Measurements from ENCODE around the gene POU1F1.
"Not testable (repeated sequence)": the region's sequence is repeated elsewhere in the genome, so short reads cannot be mapped to it uniquely, and the experiment has no call there.

Gene POU1F1

GRCh38 chr3:87276484-87276883, at the start of gene POU1F1:
POU1F1 (minus strand) TSS chr3:87276584; CDS start chr3:87276462, 122 bp downstream.
- Histone ChIP-seq H3K4me1 (ENCODE audit: control insufficient read depth, insufficient read depth, low read length) (no peaks in the 10 kb centered on the region), H3K4me3 (ENCODE audit: low read length) (no peak within 1 kb of the TSS), H3K36me3 (ENCODE audit: control insufficient read depth, insufficient read depth, low read length, severe bottlenecking) (no peaks in the 10 kb centered on the region), H3K27me3 (replicated peaks; ENCODE audit: control insufficient read depth, insufficient read depth, low read length) (no peaks in the 10 kb centered on the region), H3K9ac (ENCODE audit: low read length) (no peak within 1 kb of the TSS), H3K9me3 (ENCODE audit: control insufficient read depth, low read length) (no peaks in the 10 kb centered on the region)
- DNase-seq (ENCODE audit: low read depth) = no peak

GRCh38 chr3:87324609-87325008, 48.2 kb upstream of the POU1F1 start:
- H3K4me1 ChIP-seq (ENCODE audit: control insufficient read depth, insufficient read depth, low read length) = no peaks in the 10 kb centered on the region
- no peaks in the 10 kb centered on the region for H3K36me3 ChIP-seq (ENCODE audit: control insufficient read depth, insufficient read depth, low read length, severe bottlenecking)
- H3K9me3 ChIP-seq (ENCODE audit: control insufficient read depth, low read length) = no peaks in the 10 kb centered on the region
- H3K4me3 ChIP-seq (ENCODE audit: low read length) = no peak overlapping the region
- H3K27me3 ChIP-seq (replicated peaks; ENCODE audit: control insufficient read depth, insufficient read depth, low read length) = peaks cover 8% of the 10 kb centered on the region
- DNase-seq (ENCODE audit: low read depth) = no peak
- no peak overlapping the region for H3K9ac ChIP-seq (ENCODE audit: low read length)

DNA sequence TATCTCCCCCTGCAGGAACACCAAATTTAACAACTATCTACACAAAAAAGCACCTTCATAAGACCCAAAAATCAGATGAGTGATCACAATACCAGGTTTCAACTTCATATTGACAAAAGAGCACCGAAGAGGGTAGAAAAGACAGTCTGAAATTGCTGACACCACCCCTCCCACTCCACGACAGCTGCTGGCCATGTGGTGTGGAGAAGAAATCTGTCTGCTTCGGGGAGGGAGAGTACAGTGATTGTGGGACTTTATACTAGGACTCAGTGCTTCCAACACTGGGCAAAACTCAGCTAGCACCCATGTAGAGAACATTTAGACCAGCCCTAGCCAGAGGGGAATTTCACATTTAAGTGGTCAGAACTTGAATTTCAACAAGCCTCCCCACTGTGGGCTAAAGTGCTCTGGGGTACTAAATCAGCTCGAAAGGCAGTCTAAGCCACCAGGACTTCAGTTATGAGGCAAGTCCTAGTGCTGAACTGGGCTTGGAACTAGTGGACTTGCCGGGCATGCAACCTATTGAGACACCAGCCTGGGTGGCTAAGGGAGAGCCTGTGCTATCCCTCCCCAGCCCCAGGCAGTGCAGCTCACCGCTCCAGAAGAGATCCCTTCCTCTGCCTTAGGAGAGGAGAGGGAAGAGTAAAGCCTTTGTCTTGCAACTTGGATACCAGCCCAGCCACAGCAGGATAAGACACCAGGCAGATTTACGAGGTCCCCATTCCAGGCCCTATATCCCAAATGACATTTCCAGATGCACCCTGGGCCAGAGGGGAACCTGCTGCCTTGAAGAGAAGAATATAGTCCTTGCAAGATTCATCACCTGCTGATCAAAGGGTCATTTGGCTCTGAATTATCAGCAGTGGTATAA, 44.6 kb upstream of the POU1F1 start:
- no peak overlapping the region for H3K9ac ChIP-seq (ENCODE audit: low read length)
- no peak overlapping the region for H3K4me3 ChIP-seq (ENCODE audit: low read length)
- no peak for DNase-seq (ENCODE audit: low read depth)
- no peaks in the 10 kb centered on the region for H3K4me1 ChIP-seq (ENCODE audit: control insufficient read depth, insufficient read depth, low read length)
- H3K9me3 ChIP-seq (ENCODE audit: control insufficient read depth, low read length) = no peaks in the 10 kb centered on the region
- no peaks in the 10 kb centered on the region for H3K36me3 ChIP-seq (ENCODE audit: control insufficient read depth, insufficient read depth, low read length, severe bottlenecking)
- peaks cover 8% of the 10 kb centered on the region for H3K27me3 ChIP-seq (replicated peaks; ENCODE audit: control insufficient read depth, insufficient read depth, low read length)

- peaks cover 8% of the 10 kb centered on the region for H3K27me3 ChIP-seq (replicated peaks; ENCODE audit: control insufficient read depth, insufficient read depth, low read length)
- no peak overlapping the region for H3K4me3 ChIP-seq (ENCODE audit: low read length)
- H3K4me1 ChIP-seq (ENCODE audit: control insufficient read depth, insufficient read depth, low read length) = no peaks in the 10 kb centered on the region
- no peaks in the 10 kb centered on the region for H3K36me3 ChIP-seq (ENCODE audit: control insufficient read depth, insufficient read depth, low read length, severe bottlenecking)
- no peak overlapping the region for H3K9ac ChIP-seq (ENCODE audit: low read length)
- DNase-seq (ENCODE audit: low read depth) = peak; percentile 29
- H3K9me3 ChIP-seq (ENCODE audit: control insufficient read depth, low read length) = no peaks in the 10 kb centered on the region
These were observed 42.2 kb upstream of the POU1F1 start for GRCh38 chr3:87318617-87319021.

DNA sequence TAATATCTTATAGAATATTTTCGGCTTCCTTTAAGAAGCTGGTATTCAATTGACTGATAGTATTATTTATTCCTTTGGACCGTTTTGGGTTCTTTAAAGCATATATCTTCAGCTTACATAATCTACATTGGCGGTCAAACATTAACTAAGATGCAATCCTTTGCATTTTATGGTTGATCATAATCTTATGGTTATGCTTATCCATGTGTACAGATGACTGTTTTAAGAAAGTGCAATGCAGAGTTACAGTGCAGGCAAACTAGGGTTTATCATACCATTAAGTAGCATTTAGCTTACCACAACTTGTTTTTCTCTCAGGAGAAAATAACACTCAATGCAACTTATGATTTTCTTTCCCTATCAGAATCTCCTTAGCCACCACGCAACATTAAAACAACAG, 41.4 kb upstream of the POU1F1 start:
- Histone ChIP-seq H3K36me3 (ENCODE audit: control insufficient read depth, insufficient read depth, low read length, severe bottlenecking) (no peaks in the 10 kb centered on the region), H3K9me3 (ENCODE audit: control insufficient read depth, low read length) (no peaks in the 10 kb centered on the region), H3K9ac (ENCODE audit: low read length) (no peak overlapping the region), H3K4me1 (ENCODE audit: control insufficient read depth, insufficient read depth, low read length) (no peaks in the 10 kb centered on the region), H3K27me3 (replicated peaks; ENCODE audit: control insufficient read depth, insufficient read depth, low read length) (peaks cover 8% of the 10 kb centered on the region), H3K4me3 (ENCODE audit: low read length) (no peak overlapping the region)
- DNase-seq (ENCODE audit: low read depth) = no peak

DNA sequence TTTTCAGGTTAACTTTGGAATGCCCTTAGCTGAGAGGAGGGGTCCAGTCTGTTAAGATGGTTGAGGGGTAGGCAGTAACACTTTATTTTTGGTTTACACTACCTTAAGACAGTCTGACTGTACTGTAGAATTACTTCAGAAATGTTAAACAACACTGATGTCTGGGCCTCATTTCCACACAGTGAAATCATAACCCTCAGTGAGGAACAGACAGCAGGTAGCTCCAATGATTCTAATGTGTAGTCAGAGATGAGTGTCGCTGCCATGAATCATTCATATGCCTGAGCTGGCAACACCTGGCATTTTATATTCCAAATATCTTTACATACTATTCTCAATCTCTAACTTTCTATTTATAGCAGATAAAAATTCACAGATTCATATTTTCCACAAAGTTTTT, 37.3 kb upstream of the POU1F1 start:
- Histone ChIP-seq H3K9ac (ENCODE audit: low read length) (no peak overlapping the region), H3K36me3 (ENCODE audit: control insufficient read depth, insufficient read depth, low read length, severe bottlenecking) (no peaks in the 10 kb centered on the region), H3K4me3 (ENCODE audit: low read length) (no peak overlapping the region), H3K4me1 (ENCODE audit: control insufficient read depth, insufficient read depth, low read length) (no peaks in the 10 kb centered on the region), H3K9me3 (ENCODE audit: control insufficient read depth, low read length) (no peaks in the 10 kb centered on the region), H3K27me3 (replicated peaks; ENCODE audit: control insufficient read depth, insufficient read depth, low read length) (no peaks in the 10 kb centered on the region)
- no peak for DNase-seq (ENCODE audit: low read depth)

- no peak overlapping the region for H3K9ac ChIP-seq (ENCODE audit: low read length)
- H3K4me1 ChIP-seq (ENCODE audit: control insufficient read depth, insufficient read depth, low read length) = no peaks in the 10 kb centered on the region
- H3K36me3 ChIP-seq (ENCODE audit: control insufficient read depth, insufficient read depth, low read length, severe bottlenecking) = no peaks in the 10 kb centered on the region
- no peak overlapping the region for H3K4me3 ChIP-seq (ENCODE audit: low read length)
- peak; percentile 19 for DNase-seq (ENCODE audit: low read depth)
- no peaks in the 10 kb centered on the region for H3K27me3 ChIP-seq (replicated peaks; ENCODE audit: control insufficient read depth, insufficient read depth, low read length)
- H3K9me3 ChIP-seq (ENCODE audit: control insufficient read depth, low read length) = no peaks in the 10 kb centered on the region
These were observed 34.9 kb upstream of the POU1F1 start for GRCh38 chr3:87311309-87311708.

DNA sequence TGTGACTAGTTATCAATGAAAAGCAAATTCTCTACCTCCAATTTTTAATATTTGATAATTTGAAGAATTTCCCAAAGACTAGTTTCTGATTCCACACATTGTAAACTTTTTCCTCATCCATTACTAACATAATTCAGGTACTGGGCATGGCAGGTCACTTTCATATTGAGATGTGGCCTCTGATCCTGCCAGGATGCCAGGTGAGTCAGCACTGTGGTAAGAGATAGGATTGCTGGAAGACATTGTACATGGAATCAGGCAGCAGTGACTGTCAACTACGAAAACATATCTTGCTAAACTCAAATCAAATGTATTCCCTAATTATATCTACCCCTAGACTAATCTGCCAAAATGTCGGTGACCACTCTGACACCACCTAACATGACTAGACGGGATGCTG, 33.2 kb upstream of the POU1F1 start:
- Histone ChIP-seq H3K4me1 (ENCODE audit: control insufficient read depth, insufficient read depth, low read length) (no peaks in the 10 kb centered on the region), H3K4me3 (ENCODE audit: low read length) (no peak overlapping the region), H3K27me3 (replicated peaks; ENCODE audit: control insufficient read depth, insufficient read depth, low read length) (no peaks in the 10 kb centered on the region), H3K36me3 (ENCODE audit: control insufficient read depth, insufficient read depth, low read length, severe bottlenecking) (no peaks in the 10 kb centered on the region), H3K9ac (ENCODE audit: low read length) (no peak overlapping the region), H3K9me3 (ENCODE audit: control insufficient read depth, low read length) (no peaks in the 10 kb centered on the region)
- DNase-seq (ENCODE audit: low read depth) = no peak

DNA sequence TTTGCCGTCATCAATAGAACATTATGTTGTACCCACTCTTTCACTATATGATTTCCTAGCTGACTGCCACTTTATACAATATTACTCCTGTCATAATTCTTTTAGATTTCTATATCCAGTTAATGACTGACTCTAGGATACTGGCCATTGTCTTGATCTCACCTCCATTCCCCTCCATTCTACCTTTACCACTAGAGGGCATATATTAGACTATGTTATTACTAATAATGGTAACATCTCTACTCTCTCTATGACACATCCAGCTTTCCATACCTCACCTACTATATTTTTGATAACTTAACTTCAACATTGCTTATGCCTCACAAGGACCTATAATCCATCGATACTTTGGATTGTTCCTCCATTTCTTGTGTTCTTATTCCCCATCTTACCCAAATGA, 31.4 kb upstream of the POU1F1 start:
- Histone ChIP-seq H3K36me3 (ENCODE audit: control insufficient read depth, insufficient read depth, low read length, severe bottlenecking) (no peaks in the 10 kb centered on the region), H3K27me3 (replicated peaks; ENCODE audit: control insufficient read depth, insufficient read depth, low read length) (no peaks in the 10 kb centered on the region), H3K9ac (ENCODE audit: low read length) (no peak overlapping the region), H3K9me3 (ENCODE audit: control insufficient read depth, low read length) (no peaks in the 10 kb centered on the region), H3K4me1 (ENCODE audit: control insufficient read depth, insufficient read depth, low read length) (no peaks in the 10 kb centered on the region), H3K4me3 (ENCODE audit: low read length) (no peak overlapping the region)
- no peak for DNase-seq (ENCODE audit: low read depth)

DNA sequence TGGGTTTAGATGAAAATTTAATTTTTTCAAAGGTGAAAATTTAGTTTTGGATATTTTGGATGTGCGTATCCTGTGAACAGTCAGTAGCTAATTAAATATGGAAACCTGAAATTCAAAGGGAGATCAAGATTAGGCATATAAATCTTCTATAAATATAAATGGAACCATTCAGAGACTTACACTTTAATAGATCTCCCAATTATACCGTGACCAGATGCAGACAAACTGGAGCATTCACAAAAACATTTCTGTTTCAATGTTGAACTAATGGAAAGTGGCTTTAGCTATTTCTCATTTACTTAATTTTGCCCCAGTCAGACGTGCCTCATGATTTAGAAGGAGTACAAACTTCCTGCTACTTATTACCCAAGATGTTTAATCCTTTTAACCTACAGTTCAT, 29.1 kb upstream of the POU1F1 start:
- H3K27me3 ChIP-seq (replicated peaks; ENCODE audit: control insufficient read depth, insufficient read depth, low read length) = no peaks in the 10 kb centered on the region
- no peak overlapping the region for H3K9ac ChIP-seq (ENCODE audit: low read length)
- no peak for DNase-seq (ENCODE audit: low read depth)
- H3K4me1 ChIP-seq (ENCODE audit: control insufficient read depth, insufficient read depth, low read length) = no peaks in the 10 kb centered on the region
- H3K4me3 ChIP-seq (ENCODE audit: low read length) = no peak overlapping the region
- H3K9me3 ChIP-seq (ENCODE audit: control insufficient read depth, low read length) = no peaks in the 10 kb centered on the region
- H3K36me3 ChIP-seq (ENCODE audit: control insufficient read depth, insufficient read depth, low read length, severe bottlenecking) = no peaks in the 10 kb centered on the region

GRCh38 chr3:87305031-87305430, 28.6 kb upstream of the POU1F1 start:
- not testable (repeated sequence) for H3K27me3 ChIP-seq (replicated peaks; ENCODE audit: control insufficient read depth, insufficient read depth, low read length); DNase-seq (ENCODE audit: low read depth); H3K4me1 ChIP-seq (ENCODE audit: control insufficient read depth, insufficient read depth, low read length); H3K36me3 ChIP-seq (ENCODE audit: control insufficient read depth, insufficient read depth, low read length, severe bottlenecking); H3K4me3 ChIP-seq (ENCODE audit: low read length); H3K9ac ChIP-seq (ENCODE audit: low read length); H3K9me3 ChIP-seq (ENCODE audit: control insufficient read depth, low read length)

Measured in adipocyte (in vitro differentiated cells).